H1 (cell line): Measurements from ENCODE around the gene ZIC5. TPM values are rescaled to one million over a fixed set of nuclear protein-coding genes. Genes with fewer than 3 reads are reported as not detected.

Experiments
- ASH2L ChIP-seq: fragments of 200-600, 300-600 bp; sonication (generic); IDR thresholded peaks from one replicate; pipeline ENCODE4 v1.7.1; 2017; ENCODE audit warnings: low read length
- BRCA1 ChIP-seq: IDR thresholded peaks from 2 replicates; pipeline ENCODE4 v1.6.1; 2012; ENCODE audit warnings: low read depth, low read length, improper control_type of control experiment
- CBX5 ChIP-seq: fragments of 300-800, 300-1000 bp; sonication (generic); IDR thresholded peaks from 2 replicates; pipeline ENCODE4 v1.7.1; 2016; ENCODE audit warnings: antibody characterized with exemption, low read length, low read depth
- CHD7 ChIP-seq: fragments of 300-600 bp; sonication (generic); IDR thresholded peaks from 2 replicates; pipeline ENCODE4 v1.7.1; 2012; ENCODE audit warnings: low read length, moderate library complexity, mild to moderate bottlenecking, inconsistent platforms; ENCODE audit not compliant: insufficient replicate concordance
- CTBP2 ChIP-seq: IDR thresholded peaks from 2 replicates; pipeline ENCODE4 v1.7.0; 2011; ENCODE audit warnings: borderline replicate concordance, mild to moderate bottlenecking, moderate library complexity, mixed read lengths, low read length; ENCODE audit not compliant: insufficient read depth, insufficient read length
- E2F6 ChIP-seq: IDR thresholded peaks from 2 replicates; pipeline ENCODE4 v1.6.1; 2012; ENCODE audit warnings: inconsistent platforms
- GABPA ChIP-seq: IDR thresholded peaks from 2 replicates; pipeline ENCODE4 v1.6.1; 2011; ENCODE audit warnings: mild to moderate bottlenecking, low read length, moderate library complexity, borderline replicate concordance; ENCODE audit not compliant: insufficient read depth
- PHF8 ChIP-seq: fragments of 200-600 bp; sonication (generic); conservative IDR thresholded peaks from 2 replicates; pipeline ENCODE4 v1.7.1; 2012; ENCODE audit warnings: low read depth, mild to moderate bottlenecking, inconsistent platforms, low read length, moderate library complexity
- SP2 ChIP-seq: IDR thresholded peaks from 2 replicates; pipeline ENCODE4 v1.6.1; 2012; ENCODE audit warnings: mild to moderate bottlenecking, low read length, inconsistent platforms
- TCF12 ChIP-seq: IDR thresholded peaks from 2 replicates; pipeline ENCODE4 v1.6.1; 2011; ENCODE audit warnings: low read depth, mild to moderate bottlenecking, low read length
- polyA plus RNA-seq, 7 experiments: library from polyadenylated mRNA; depleted of rRNA in 3 of 7; stranded (reverse) in 5 of 7; unstranded in 2 of 7; fragments of >200 nt in 5 of 7; fragments of 200-250 nt in 2 of 7; gene quantifications; 1 replicate in 5 of 7; 2 replicates in 1 of 7; 4 replicates in 1 of 7; pipeline versions ENCODE4 v1.2.1 to v1.2.3, GENCODE V29; 2011 to 2013; ENCODE audit warnings: missing spikeins in 2 of 7, mixed read lengths in 2 of 7
- total RNA-seq: library from RNA; stranded (reverse); fragmentation: NEBNext Ultra II Directional; extraction: Animal tissue kit (Norgen Biotek cat#: 25700); gene quantifications from 2 replicates; pipeline ENCODE4 v1.2.1, GENCODE V29; 2021

ZIC5 gene
- total and polyA plus RNA-seq, 2 of the 8 experiments (the other 6 are each of a cell fraction or from before 2014, with no cell fraction given), result 14.2 to 52.7 TPM

- no peak for TF ChIP-seq CHD7
- no peak for TF ChIP-seq GABPA
- no peak for TF ChIP-seq TCF12
- no peak for TF ChIP-seq CTBP2
- TF ChIP-seq E2F6, result no peak
- no peak for TF ChIP-seq CBX5
- TF ChIP-seq ASH2L, result no peak
- no peak for TF ChIP-seq BRCA1
- TF ChIP-seq PHF8, result no peak
- TF ChIP-seq SP2, result no peak
Measured at GRCh38 chr13:99955107-99955746, 16.3 kb downstream of the ZIC5 start (continued).
